CD14-positive monocyte (primary cell): ENCODE data around the gene P4HB. TPM values are rescaled to one million over a fixed set of nuclear protein-coding genes. Genes with fewer than 3 reads are reported as not detected.

ENCODE experiments used
- DNase-seq, 3 donors: peaks; one replicate each; pipeline ENCODE4 v3.0.0-alpha.2; 2011 to 2022
- H2AFZ ChIP-seq: 2 replicates; pipeline ENCODE4 v1.6.0; 2012; ENCODE audit warnings: mild to moderate bottlenecking, low read depth, low read length, inconsistent platforms; ENCODE audit not compliant: insufficient read depth, poor library complexity, severe bottlenecking
- H3K27ac ChIP-seq, 2 donors: 1 replicate in 1 of 2; 2 replicates in 1 of 2; pipeline ENCODE4 v1.5.1; 2012 to 2013; ENCODE audit warnings: low read length in 2 of 2, control low read depth in 1 of 2, inconsistent platforms in 1 of 2, low read depth in 1 of 2, mild to moderate bottlenecking in 1 of 2
- H3K27me3 ChIP-seq, 2 donors: one replicate each; pipeline versions ENCODE4 v1.6.0 to v1.6.1; 2011 to 2013; ENCODE audit warnings: low read length in 2 of 2; ENCODE audit not compliant: control insufficient read depth in 2 of 2, insufficient read depth in 2 of 2
- H3K36me3 ChIP-seq, 2 donors: replicated peaks in 1 of 2; 1 replicate in 1 of 2; 2 replicates in 1 of 2; pipeline versions ENCODE4 v1.5.1 to v1.6.1; 2012 to 2013; ENCODE audit warnings: low read length in 2 of 2, control low read depth in 1 of 2, inconsistent platforms in 1 of 2, mild to moderate bottlenecking in 1 of 2; ENCODE audit not compliant: insufficient read depth in 2 of 2, control insufficient read depth in 1 of 2
- H3K4me1 ChIP-seq, 2 donors: 1 replicate in 1 of 2; 2 replicates in 1 of 2; pipeline versions ENCODE4 v1.5.1 to v1.6.1; 2012 to 2013; ENCODE audit warnings: low read length in 2 of 2, control low read depth in 1 of 2, inconsistent platforms in 1 of 2, mild to moderate bottlenecking in 1 of 2, moderate library complexity in 1 of 2; ENCODE audit not compliant: insufficient read depth in 2 of 2, control insufficient read depth in 1 of 2
- H3K4me2 ChIP-seq: replicated peaks from 2 replicates; pipeline ENCODE3; 2012; ENCODE audit warnings: low read length, moderate library complexity, mild to moderate bottlenecking; ENCODE audit not compliant: poor library complexity, severe bottlenecking; ENCODE audit errors: extremely low read depth
- H3K4me3 ChIP-seq, 3 experiments: fragments of 200-600 bp in 1 of 3; sonication (generic) in 1 of 3; replicated peaks in 1 of 3; 1 replicate in 2 of 3; 2 replicates in 1 of 3; pipeline ENCODE4 v1.5.1; 2011 to 2013; ENCODE audit warnings: low read length in 3 of 3, mild to moderate bottlenecking in 3 of 3, control low read depth in 2 of 3, low read depth in 2 of 3, inconsistent platforms in 1 of 3, moderate library complexity in 1 of 3
- H3K79me2 ChIP-seq: 2 replicates; pipeline ENCODE4 v1.6.0; 2012; ENCODE audit warnings: mild to moderate bottlenecking, control low read depth, inconsistent platforms, low read length, moderate library complexity; ENCODE audit not compliant: insufficient read depth
- H3K9ac ChIP-seq: 2 replicates; pipeline ENCODE4 v1.6.0; 2017; ENCODE audit warnings: low read length, mild to moderate bottlenecking; ENCODE audit not compliant: insufficient read depth, poor library complexity, severe bottlenecking
- H3K9me3 ChIP-seq, 2 donors: replicated peaks in 1 of 2; 1 replicate in 1 of 2; 2 replicates in 1 of 2; pipeline versions ENCODE4 v1.5.1 to v1.6.1; 2012 to 2013; ENCODE audit warnings: low read length in 2 of 2, control low read depth in 1 of 2; ENCODE audit not compliant: control insufficient read depth in 1 of 2, insufficient read depth in 1 of 2
- H4K20me1 ChIP-seq: 2 replicates; pipeline ENCODE4 v1.6.0; 2012; ENCODE audit warnings: mild to moderate bottlenecking, low read length, control low read depth, moderate library complexity; ENCODE audit not compliant: insufficient read depth
- H3K27ac Mint-ChIP-seq, 7 donors: one replicate each; pipeline ENCODE4 v1.8.0; 2020; ENCODE audit warnings: mild to moderate bottlenecking in 7 of 7, mixed read lengths in 7 of 7, moderate library complexity in 6 of 7, inconsistent platforms in 2 of 7
- H3K27me3 Mint-ChIP-seq, 3 donors: one replicate each; pipeline ENCODE4 v1.8.0; 2021 to 2022; ENCODE audit warnings: low read depth in 3 of 3, mild to moderate bottlenecking in 3 of 3, mixed read lengths in 3 of 3, moderate library complexity in 3 of 3, inconsistent platforms in 1 of 3
- H3K36me3 Mint-ChIP-seq, 2 donors: one replicate each; pipeline ENCODE4 v1.8.0; 2020; ENCODE audit warnings: mixed read lengths in 2 of 2, inconsistent platforms in 1 of 2, mild to moderate bottlenecking in 1 of 2
- H3K4me1 Mint-ChIP-seq: one replicate; pipeline ENCODE4 v1.8.0; 2020; ENCODE audit warnings: mild to moderate bottlenecking, mixed read lengths
- H3K4me3 Mint-ChIP-seq, 2 donors: one replicate each; pipeline ENCODE4 v1.8.0; 2020; ENCODE audit warnings: mild to moderate bottlenecking in 2 of 2, mixed read lengths in 2 of 2, moderate library complexity in 1 of 2
- H3K9me3 Mint-ChIP-seq, 7 donors: one replicate each; pipeline ENCODE4 v1.8.0; 2020 to 2022; ENCODE audit warnings: mixed read lengths in 7 of 7, mild to moderate bottlenecking in 6 of 7, moderate library complexity in 6 of 7, inconsistent platforms in 2 of 7
- WGBS: methylation state at CpG from one replicate; pipeline ENCODE4 v1.1.5; 2013; ENCODE audit warnings: missing lambda C conversion rate; ENCODE audit not compliant: insufficient coverage; 5-methylcytosine and 5-hydroxymethylcytosine counted together
- intact Hi-C, 2 donors: fragments of 100-400 bp; cut with micrococcal nuclease; formaldehyde crosslinking; loops; one replicate each; pipeline versions ENCODE4 v1.15.0 to v1.15.1; 2023
- polyA plus RNA-seq, 3 donors: library from polyadenylated mRNA; depleted of rRNA in 1 of 3; unstranded in 2 of 3; stranded (reverse) in 1 of 3; fragments of 300-500 nt in 2 of 3; fragments of >200 nt in 1 of 3; fragmentation: Illumina TruSeq in 2 of 3; gene quantifications; 1 replicate in 2 of 3; 2 replicates in 1 of 3; pipeline ENCODE4 v1.2.3, GENCODE V29; 2012 to 2021
- TF ChIP-seq, protein P1 (sequence below): fragments of 200-600 bp; IDR thresholded peaks from one replicate; pipeline ENCODE4 v1.8.0; 2022; ENCODE audit warnings: antibody characterized with exemption, mild to moderate bottlenecking

Gene P4HB
- polyA plus RNA-seq, 3 donors = 108 to 297 (median 291) TPM

DNA sequence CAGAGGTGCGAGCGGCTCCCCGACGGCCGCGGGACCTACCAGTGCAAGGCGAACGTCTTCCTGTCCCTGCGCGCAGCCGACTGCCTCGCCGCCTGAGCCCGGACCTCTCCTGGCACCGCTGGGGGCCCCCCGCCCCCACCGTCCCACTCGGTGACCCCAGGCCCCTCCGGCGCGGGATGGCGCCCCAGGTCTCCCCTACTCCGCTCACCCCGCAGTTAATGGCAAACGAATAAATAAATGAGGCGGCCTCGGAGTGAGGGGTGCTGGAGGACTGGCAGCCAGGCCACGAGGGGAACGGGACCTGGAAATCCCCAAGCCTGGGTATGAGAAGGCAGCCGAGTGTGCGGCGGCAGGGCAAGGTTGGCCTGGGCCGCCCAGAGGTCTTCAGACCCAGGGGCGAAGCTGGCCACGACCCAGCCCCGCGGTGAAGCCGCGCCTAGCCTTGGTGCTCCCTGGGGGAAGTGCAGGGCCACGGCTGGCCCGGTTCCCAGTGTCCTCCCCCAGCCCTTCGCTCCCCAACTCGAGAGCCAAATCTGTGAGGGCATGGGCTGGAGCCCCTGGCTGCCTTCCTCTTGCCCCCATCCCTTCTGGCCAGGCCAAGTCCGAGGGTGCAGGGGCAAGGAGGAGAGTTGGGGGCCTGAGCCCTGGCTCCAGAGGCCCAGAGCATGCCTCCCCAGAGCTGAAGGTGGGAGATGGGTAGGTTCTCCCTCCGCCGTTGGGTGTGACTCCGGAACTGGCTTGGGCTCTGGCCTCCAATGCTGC, 42.5 kb upstream of the P4HB start:
- H3K27ac ChIP-seq = no peak overlapping the region
- peaks cover 0 to 12% (median 0%) of the 10 kb centered on the region in 7 donors for H3K9me3 Mint-ChIP-seq
- H3K4me2 ChIP-seq = peak overlapping the region; percentile 31

DNA sequence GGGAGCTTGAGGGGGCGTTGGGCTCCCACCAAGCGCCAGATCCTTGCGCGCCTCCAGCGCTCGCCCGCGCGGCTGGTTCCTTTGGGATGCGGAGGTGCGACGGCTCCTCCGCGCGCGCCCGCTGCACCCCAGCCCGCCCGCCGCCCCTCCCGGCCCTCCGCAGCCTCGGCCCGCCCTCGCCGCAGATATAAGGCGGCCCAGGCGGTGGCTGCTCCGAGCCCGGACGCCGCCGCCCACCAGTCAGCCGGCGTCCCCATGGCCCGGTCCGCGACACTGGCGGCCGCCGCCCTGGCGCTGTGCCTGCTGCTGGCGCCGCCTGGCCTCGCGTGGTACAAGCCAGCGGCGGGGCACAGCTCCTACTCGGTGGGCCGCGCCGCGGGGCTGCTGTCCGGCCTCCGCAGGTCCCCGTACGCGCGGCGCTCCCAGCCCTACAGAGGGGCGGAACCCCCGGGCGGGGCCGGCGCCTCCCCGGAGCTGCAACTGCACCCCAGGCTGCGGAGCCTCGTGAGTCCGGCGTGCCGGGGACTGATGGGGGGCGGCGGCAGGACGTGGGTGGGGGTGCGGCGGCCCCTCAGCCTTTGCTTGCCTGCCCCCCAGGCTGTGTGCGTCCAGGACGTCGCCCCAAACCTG, 41.8 kb upstream of the P4HB start, which contains the start of gene NPB:
NPB (plus strand) TSS at position 216 of the 630 bp plus-strand sequence; CDS start at position 256, 40 bp downstream.
- Mint-ChIP-seq H3K36me3 (peaks cover 59 to 67% of the 10 kb centered on the region in 2 donors), H3K9me3 (peaks cover 0 to 12% (median 0%) of the 10 kb centered on the region in 7 donors), H3K4me1 (peaks cover 2% of the 10 kb centered on the region), H3K27ac (peak within 1 kb of the TSS in 1 of 7 donors; percentile 4), H3K27me3 (peaks cover 19 to 33% (median 21%) of the 10 kb centered on the region in 3 donors), H3K4me3 (peak within 1 kb of the TSS in 1 of 2 donors; percentile 77)
- Histone ChIP-seq H3K4me3 (no peak within 1 kb of the TSS), H3K9me3 (no peaks in the 10 kb centered on the region), H4K20me1 (peaks cover 27% of the 10 kb centered on the region), H3K79me2 (peaks cover 5% of the 10 kb centered on the region), H3K9ac (no peak within 1 kb of the TSS), H3K27ac (no peak within 1 kb of the TSS), H3K4me1 (peaks cover 0 to 12% of the 10 kb centered on the region in 2 donors), H3K36me3 (peaks cover 41 to 56% of the 10 kb centered on the region in 2 donors), H3K4me2 (peak within 1 kb of the TSS; percentile 31), H3K27me3 (peaks cover 3 to 20% of the 10 kb centered on the region in 2 donors), H2AFZ (no peak within 1 kb of the TSS)
- no peak for DNase-seq
- intact Hi-C loops = no loop called here
- 2% methylated on average over 74 of the region's 79 CpGs for WGBS
- TF ChIP-seq, protein P1, sequence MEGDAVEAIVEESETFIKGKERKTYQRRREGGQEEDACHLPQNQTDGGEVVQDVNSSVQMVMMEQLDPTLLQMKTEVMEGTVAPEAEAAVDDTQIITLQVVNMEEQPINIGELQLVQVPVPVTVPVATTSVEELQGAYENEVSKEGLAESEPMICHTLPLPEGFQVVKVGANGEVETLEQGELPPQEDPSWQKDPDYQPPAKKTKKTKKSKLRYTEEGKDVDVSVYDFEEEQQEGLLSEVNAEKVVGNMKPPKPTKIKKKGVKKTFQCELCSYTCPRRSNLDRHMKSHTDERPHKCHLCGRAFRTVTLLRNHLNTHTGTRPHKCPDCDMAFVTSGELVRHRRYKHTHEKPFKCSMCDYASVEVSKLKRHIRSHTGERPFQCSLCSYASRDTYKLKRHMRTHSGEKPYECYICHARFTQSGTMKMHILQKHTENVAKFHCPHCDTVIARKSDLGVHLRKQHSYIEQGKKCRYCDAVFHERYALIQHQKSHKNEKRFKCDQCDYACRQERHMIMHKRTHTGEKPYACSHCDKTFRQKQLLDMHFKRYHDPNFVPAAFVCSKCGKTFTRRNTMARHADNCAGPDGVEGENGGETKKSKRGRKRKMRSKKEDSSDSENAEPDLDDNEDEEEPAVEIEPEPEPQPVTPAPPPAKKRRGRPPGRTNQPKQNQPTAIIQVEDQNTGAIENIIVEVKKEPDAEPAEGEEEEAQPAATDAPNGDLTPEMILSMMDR = no peak

More for the DNA sequence above, 42.5 kb upstream of the P4HB start:
- intact Hi-C loops = no loop called here
- peaks cover 3 to 20% of the 10 kb centered on the region in 2 donors for H3K27me3 ChIP-seq
- peaks cover 27% of the 10 kb centered on the region for H4K20me1 ChIP-seq
- H3K9me3 ChIP-seq = no peaks in the 10 kb centered on the region
- peaks cover 4% of the 10 kb centered on the region for H3K79me2 ChIP-seq
- no peak overlapping the region for H3K9ac ChIP-seq
- H3K4me1 ChIP-seq = peaks cover 0 to 12% of the 10 kb centered on the region in 2 donors
- peaks cover 53 to 62% of the 10 kb centered on the region in 2 donors for H3K36me3 Mint-ChIP-seq
- H3K27ac Mint-ChIP-seq = no peak overlapping the region
- DNase-seq = no peak
- H2AFZ ChIP-seq = no peak overlapping the region
- H3K4me3 Mint-ChIP-seq = peak overlapping the region in 1 of 2 donors; percentile 51
- peaks cover 2% of the 10 kb centered on the region for H3K4me1 Mint-ChIP-seq
- TF ChIP-seq, protein P1 = no peak
- peaks cover 36 to 56% of the 10 kb centered on the region in 2 donors for H3K36me3 ChIP-seq
- H3K4me3 ChIP-seq = no peak overlapping the region
- 32% methylated on average over 37 of the region's 47 CpGs for WGBS
- peaks cover 19 to 33% (median 21%) of the 10 kb centered on the region in 3 donors for H3K27me3 Mint-ChIP-seq
